Measurements from ENCODE around the gene MXD4.

DNA sequence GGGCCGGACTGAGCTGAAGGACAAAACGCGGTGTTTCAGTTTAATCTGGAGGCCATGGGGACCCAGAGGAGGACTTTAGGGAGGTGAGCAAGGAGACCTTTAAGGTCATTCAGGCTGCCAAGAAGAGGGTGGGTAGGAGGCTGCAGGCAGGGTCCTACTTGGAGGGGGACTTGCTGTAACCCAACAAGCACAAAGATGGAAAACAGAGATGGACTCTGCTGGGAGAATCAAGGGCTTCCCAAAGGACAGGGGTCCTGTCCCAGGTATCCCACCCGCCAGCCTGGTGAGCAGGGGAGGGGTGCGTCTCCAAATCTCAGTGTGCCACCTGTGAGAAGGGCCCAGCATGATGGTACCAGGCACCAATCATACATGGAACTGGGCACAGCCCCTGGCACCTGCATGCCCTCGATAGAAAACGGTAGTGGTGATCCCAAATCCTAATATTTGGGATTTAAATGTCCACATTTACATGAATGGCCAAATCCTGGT lies 16.1 kb downstream of the MXD4 start:
- TF ChIP-seq, protein P1, sequence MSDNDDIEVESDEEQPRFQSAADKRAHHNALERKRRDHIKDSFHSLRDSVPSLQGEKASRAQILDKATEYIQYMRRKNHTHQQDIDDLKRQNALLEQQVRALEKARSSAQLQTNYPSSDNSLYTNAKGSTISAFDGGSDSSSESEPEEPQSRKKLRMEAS (IDR thresholded peaks at IDR 0.05), result no peak
- no peak for TF ChIP-seq POLR2A (IDR thresholded peaks at IDR 0.05; ENCODE audit: borderline replicate concordance, extremely low read depth, insufficient read depth, insufficient read length)
- TF ChIP-seq, protein P2, sequence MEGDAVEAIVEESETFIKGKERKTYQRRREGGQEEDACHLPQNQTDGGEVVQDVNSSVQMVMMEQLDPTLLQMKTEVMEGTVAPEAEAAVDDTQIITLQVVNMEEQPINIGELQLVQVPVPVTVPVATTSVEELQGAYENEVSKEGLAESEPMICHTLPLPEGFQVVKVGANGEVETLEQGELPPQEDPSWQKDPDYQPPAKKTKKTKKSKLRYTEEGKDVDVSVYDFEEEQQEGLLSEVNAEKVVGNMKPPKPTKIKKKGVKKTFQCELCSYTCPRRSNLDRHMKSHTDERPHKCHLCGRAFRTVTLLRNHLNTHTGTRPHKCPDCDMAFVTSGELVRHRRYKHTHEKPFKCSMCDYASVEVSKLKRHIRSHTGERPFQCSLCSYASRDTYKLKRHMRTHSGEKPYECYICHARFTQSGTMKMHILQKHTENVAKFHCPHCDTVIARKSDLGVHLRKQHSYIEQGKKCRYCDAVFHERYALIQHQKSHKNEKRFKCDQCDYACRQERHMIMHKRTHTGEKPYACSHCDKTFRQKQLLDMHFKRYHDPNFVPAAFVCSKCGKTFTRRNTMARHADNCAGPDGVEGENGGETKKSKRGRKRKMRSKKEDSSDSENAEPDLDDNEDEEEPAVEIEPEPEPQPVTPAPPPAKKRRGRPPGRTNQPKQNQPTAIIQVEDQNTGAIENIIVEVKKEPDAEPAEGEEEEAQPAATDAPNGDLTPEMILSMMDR (IDR thresholded peaks at IDR 0.05 in 2 of 3, conservative IDR thresholded peaks at IDR 0.05 in 1 of 3; ENCODE audit: borderline replicate concordance in 1 of 3, insufficient read depth in 1 of 3, low read depth in 2 of 3, low read length in 2 of 3), result no peak
